ENCODE data around the gene SMYD3. TPM values are rescaled to one million over a fixed set of nuclear protein-coding genes. Genes with fewer than 3 reads are reported as not detected.

SMYD3 gene
- total RNA-seq, 1 donor from 2014 or later = 31.9 TPM

DNA sequence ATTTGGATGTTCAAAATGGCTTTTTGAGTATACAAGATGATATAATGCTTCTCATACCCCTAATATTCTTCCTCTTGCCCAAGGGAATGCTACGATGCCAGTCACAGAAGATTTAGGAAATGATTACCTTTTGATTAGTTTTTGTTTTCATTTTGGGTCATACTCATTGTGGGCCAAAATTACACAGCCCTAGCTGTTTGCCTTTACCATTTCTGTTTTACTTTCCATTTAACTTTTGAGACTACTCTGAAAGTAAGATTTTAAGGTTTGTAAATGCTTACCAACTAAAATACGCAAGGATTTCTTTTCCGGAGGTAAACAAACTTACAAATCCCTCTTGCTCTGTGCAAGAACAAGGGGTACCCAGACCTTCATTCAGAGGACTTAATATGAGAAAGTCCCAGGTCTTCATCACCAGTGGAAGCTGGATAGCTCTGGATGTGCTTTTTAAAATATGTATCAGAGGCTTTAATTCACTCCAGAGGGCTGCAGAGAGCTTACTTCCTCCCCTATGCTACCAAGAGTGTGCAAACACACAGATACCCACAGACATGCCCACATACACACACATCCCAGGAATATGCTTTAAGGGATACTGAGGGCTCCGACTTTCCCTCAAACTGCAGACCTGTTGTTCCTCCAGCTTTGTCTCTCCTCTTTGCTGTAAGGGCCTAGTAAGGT is 631.4 kb downstream of the SMYD3 start:
- TF ChIP-seq, protein P1, sequence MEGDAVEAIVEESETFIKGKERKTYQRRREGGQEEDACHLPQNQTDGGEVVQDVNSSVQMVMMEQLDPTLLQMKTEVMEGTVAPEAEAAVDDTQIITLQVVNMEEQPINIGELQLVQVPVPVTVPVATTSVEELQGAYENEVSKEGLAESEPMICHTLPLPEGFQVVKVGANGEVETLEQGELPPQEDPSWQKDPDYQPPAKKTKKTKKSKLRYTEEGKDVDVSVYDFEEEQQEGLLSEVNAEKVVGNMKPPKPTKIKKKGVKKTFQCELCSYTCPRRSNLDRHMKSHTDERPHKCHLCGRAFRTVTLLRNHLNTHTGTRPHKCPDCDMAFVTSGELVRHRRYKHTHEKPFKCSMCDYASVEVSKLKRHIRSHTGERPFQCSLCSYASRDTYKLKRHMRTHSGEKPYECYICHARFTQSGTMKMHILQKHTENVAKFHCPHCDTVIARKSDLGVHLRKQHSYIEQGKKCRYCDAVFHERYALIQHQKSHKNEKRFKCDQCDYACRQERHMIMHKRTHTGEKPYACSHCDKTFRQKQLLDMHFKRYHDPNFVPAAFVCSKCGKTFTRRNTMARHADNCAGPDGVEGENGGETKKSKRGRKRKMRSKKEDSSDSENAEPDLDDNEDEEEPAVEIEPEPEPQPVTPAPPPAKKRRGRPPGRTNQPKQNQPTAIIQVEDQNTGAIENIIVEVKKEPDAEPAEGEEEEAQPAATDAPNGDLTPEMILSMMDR (IDR thresholded peaks at IDR 0.05; ENCODE audit: unreplicated experiment) = no peak
- Mint-ChIP-seq H3K9me3 (ENCODE audit: low read depth) (no peaks in the 10 kb centered on the region), H3K27ac (no peak overlapping the region), H3K27me3 (no peaks in the 10 kb centered on the region), H3K4me3 (ENCODE audit: low read depth) (no peak overlapping the region), H3K4me1 (ENCODE audit: low read depth) (no peaks in the 10 kb centered on the region), H3K36me3 (ENCODE audit: insufficient read depth) (no peaks in the 10 kb centered on the region)
- DNase-seq (ENCODE audit: low spot score, unreplicated experiment) = no peak

DNA sequence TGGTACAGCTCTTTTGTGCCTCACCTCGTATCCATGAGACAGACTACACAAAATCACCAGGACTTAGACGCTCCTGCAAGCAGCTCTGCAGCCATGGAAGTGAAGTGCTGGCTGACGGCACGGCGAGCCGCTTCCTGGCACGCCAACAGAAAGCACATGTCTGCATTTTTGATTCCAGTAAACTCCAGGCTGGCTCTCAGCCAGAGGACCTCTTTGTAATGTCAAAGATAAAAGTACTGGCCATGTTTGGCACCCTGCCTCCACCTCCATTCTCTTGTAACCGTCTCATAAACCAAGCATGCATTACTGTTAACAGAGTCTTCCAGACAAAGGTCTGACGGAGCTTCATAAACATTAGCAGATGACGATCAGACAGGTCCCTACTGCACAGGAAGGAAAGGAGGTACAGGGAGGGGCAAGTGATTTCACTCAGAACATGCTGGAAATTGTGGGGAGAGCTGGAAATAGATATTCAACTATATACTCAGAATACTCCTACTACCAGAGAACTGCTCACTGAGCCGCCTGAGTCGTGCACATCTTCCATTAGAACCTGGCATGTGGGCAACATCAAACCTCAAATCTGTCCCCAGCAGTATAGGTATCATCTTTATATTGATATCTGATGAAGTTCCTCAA is 632.0 kb downstream of the SMYD3 start:
- no peak for DNase-seq (ENCODE audit: low spot score, unreplicated experiment)
- Mint-ChIP-seq H3K27me3 (no peaks in the 10 kb centered on the region), H3K9me3 (ENCODE audit: low read depth) (no peaks in the 10 kb centered on the region), H3K4me1 (ENCODE audit: low read depth) (no peaks in the 10 kb centered on the region), H3K27ac (no peak overlapping the region), H3K36me3 (ENCODE audit: insufficient read depth) (no peaks in the 10 kb centered on the region), H3K4me3 (ENCODE audit: low read depth) (no peak overlapping the region)
- TF ChIP-seq, protein P1 (IDR thresholded peaks at IDR 0.05; ENCODE audit: unreplicated experiment) = no peak

GRCh38 chr1:245873883-245874671 is 633.0 kb downstream of the SMYD3 start:
- TF ChIP-seq, protein P1 (IDR thresholded peaks at IDR 0.05; ENCODE audit: unreplicated experiment) = no peak
- H3K9me3 Mint-ChIP-seq (ENCODE audit: low read depth) = no peaks in the 10 kb centered on the region
- H3K27ac Mint-ChIP-seq = no peak overlapping the region
- peaks cover 2% of the 10 kb centered on the region for H3K4me1 Mint-ChIP-seq (ENCODE audit: low read depth)
- H3K27me3 Mint-ChIP-seq = no peaks in the 10 kb centered on the region
- no peak for DNase-seq (ENCODE audit: low spot score, unreplicated experiment)
- no peaks in the 10 kb centered on the region for H3K36me3 Mint-ChIP-seq (ENCODE audit: insufficient read depth)
- H3K4me3 Mint-ChIP-seq (ENCODE audit: low read depth) = no peak overlapping the region

DNA sequence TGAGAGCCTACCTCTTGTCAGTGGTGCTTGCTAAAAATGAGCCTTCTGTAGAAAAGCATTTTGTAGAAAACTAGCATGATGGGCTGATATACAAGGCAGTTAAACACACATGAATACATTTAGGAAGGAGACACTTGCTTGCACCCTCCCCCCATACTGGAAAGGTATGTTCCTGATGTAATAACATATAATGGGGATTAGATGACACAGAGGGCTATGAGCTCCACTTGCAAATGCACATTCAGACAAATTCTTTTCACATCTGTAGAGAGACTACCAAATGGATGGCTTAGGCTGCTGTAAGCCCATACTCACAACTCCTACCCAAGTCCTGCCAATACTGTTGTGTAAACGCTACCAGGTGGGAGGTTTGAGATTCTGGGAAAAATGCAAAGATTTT is 634.0 kb downstream of the SMYD3 start:
- H3K27me3 Mint-ChIP-seq = no peaks in the 10 kb centered on the region
- no peaks in the 10 kb centered on the region for H3K36me3 Mint-ChIP-seq (ENCODE audit: insufficient read depth)
- no peak for DNase-seq (ENCODE audit: low spot score, unreplicated experiment)
- TF ChIP-seq, protein P1 (IDR thresholded peaks at IDR 0.05; ENCODE audit: unreplicated experiment) = no peak
- no peaks in the 10 kb centered on the region for H3K9me3 Mint-ChIP-seq (ENCODE audit: low read depth)
- no peak overlapping the region for H3K27ac Mint-ChIP-seq
- H3K4me1 Mint-ChIP-seq (ENCODE audit: low read depth) = peaks cover 2% of the 10 kb centered on the region
- H3K4me3 Mint-ChIP-seq (ENCODE audit: low read depth) = no peak overlapping the region

DNA sequence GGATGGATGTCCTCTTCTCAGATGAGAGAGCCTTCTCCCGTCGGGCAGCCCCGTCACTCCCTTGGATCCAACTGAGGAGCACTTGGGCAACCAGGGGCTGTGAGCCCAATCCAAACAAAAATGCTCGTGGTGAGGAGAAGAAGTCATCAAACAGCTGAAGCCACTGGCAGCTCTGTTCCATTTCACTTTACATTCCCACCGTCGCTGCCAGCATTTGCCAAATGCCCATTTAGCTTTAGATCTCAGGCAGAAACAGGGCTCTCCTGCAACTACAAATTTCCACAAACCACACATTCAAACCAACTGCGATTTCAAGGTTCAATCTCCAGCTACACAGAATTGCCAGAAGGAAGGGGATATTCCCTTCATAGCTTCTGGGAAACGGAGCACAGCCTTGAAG is 634.6 kb downstream of the SMYD3 start:
- TF ChIP-seq, protein P1 (IDR thresholded peaks at IDR 0.05; ENCODE audit: unreplicated experiment) = no peak
- no peak for DNase-seq (ENCODE audit: low spot score, unreplicated experiment)
- no peaks in the 10 kb centered on the region for H3K36me3 Mint-ChIP-seq (ENCODE audit: insufficient read depth)
- peaks cover 2% of the 10 kb centered on the region for H3K4me1 Mint-ChIP-seq (ENCODE audit: low read depth)
- H3K4me3 Mint-ChIP-seq (ENCODE audit: low read depth) = no peak overlapping the region
- no peak overlapping the region for H3K27ac Mint-ChIP-seq
- no peaks in the 10 kb centered on the region for H3K27me3 Mint-ChIP-seq
- no peaks in the 10 kb centered on the region for H3K9me3 Mint-ChIP-seq (ENCODE audit: low read depth)

All from progenitor cell of endocrine pancreas (in vitro differentiated cells).